Activated CD8-positive, alpha-beta T cell treated with anti-CD3 and anti-CD28 coated beads, Interleukin-2, amount 10 ng/mL, durations not matched to agents 7 days and 5 days (primary cell): ENCODE data around the gene SLC2A6. TPM values are rescaled to one million over a fixed set of nuclear protein-coding genes. Genes with fewer than 3 reads are reported as not detected.
"Not testable (repeated sequence)": the region's sequence is repeated elsewhere in the genome, so short reads cannot be mapped to it uniquely, and the experiment has no call there.

Experiments
- ATAC-seq: fragments of 150-1000 bp; cut with Tn5 transposase; one replicate; pipeline ENCODE4 v1.10.0; 2021; ENCODE audit warnings: moderate library complexity
- CTCF ChIA-PET: fragments of 350-600 bp; sonication (Branson Sonifier 250); formaldehyde crosslinking; loops from one replicate; lab custom pipeline; 2021; ENCODE audit warnings: antibody characterized with exemption; lab: Charles Lee
- POLR2A ChIA-PET: fragments of 350-600 bp; sonication (Branson Sonifier 250); formaldehyde crosslinking; loops from one replicate; lab custom pipeline; 2021; ENCODE audit warnings: antibody characterized with exemption; lab: Charles Lee
- DNase-seq: peaks from one replicate; pipeline ENCODE4 v3.0.0-alpha.2; 2020
- H3K27ac Mint-ChIP-seq: one replicate; pipeline ENCODE4 v1.8.0; 2021; ENCODE audit warnings: mild to moderate bottlenecking, mixed read lengths
- H3K27me3 Mint-ChIP-seq: one replicate; pipeline ENCODE4 v1.8.0; 2021; ENCODE audit warnings: low read depth, mixed read lengths
- H3K36me3 Mint-ChIP-seq: one replicate; pipeline ENCODE4 v1.8.0; 2021; ENCODE audit warnings: low read depth, mixed read lengths
- H3K4me1 Mint-ChIP-seq: one replicate; pipeline ENCODE4 v1.8.0; 2021; ENCODE audit warnings: low read depth, mixed read lengths
- H3K4me3 Mint-ChIP-seq: one replicate; pipeline ENCODE4 v1.8.0; 2021; ENCODE audit warnings: mild to moderate bottlenecking, mixed read lengths
- H3K9me3 Mint-ChIP-seq: one replicate; pipeline ENCODE4 v1.8.0; 2022; ENCODE audit warnings: mixed read lengths; ENCODE audit not compliant: insufficient read depth
- total RNA-seq, 2 experiments: library from RNA; stranded (reverse); gene quantifications; one replicate each; pipeline ENCODE4 v1.2.3, GENCODE V29; 2021

SLC2A6 gene
- total RNA-seq, 2 experiments from 2014 or later: 14.1 to 17.0 TPM

GRCh38 chr9:133453651-133454050 lies 25.2 kb downstream of the SLC2A6 start:
- ChIA-PET POLR2A (no interaction called here), CTCF (interaction anchor here (1.6 kb wide), 1 partner anchor 9 kb away, joined by 4 read pairs; no protein-coding TSS in a partner anchor)
- Mint-ChIP-seq H3K27me3 (no peaks in the 10 kb centered on the region), H3K27ac (no peak overlapping the region), H3K36me3 (no peaks in the 10 kb centered on the region), H3K9me3 (no peaks in the 10 kb centered on the region), H3K4me1 (no peaks in the 10 kb centered on the region), H3K4me3 (no peak overlapping the region)
- no peak for DNase-seq
- ATAC-seq: no peak

GRCh38 chr9:133452562-133452961 lies 26.3 kb downstream of the SLC2A6 start:
- DNase-seq (no peak), ATAC-seq (no peak)
- ChIA-PET POLR2A (no interaction called here), CTCF (no interaction called here)
- H3K27me3 Mint-ChIP-seq: no peaks in the 10 kb centered on the region
- no peak overlapping the region for H3K4me3 Mint-ChIP-seq
- no peaks in the 10 kb centered on the region for H3K4me1 Mint-ChIP-seq
- no peaks in the 10 kb centered on the region for H3K36me3 Mint-ChIP-seq
- no peak overlapping the region for H3K27ac Mint-ChIP-seq
- no peaks in the 10 kb centered on the region for H3K9me3 Mint-ChIP-seq

- ATAC-seq, H3K9me3 Mint-ChIP-seq, H3K4me1 Mint-ChIP-seq, H3K36me3 Mint-ChIP-seq, H3K27me3 Mint-ChIP-seq, H3K4me3 Mint-ChIP-seq, CTCF ChIA-PET, DNase-seq, H3K27ac Mint-ChIP-seq: not testable (repeated sequence)
- POLR2A ChIA-PET: interaction anchor here (0.8 kb wide), 1 partner anchor 19 kb away, joined by 3 read pairs; no protein-coding TSS in a partner anchor
Measured at GRCh38 chr9:133451865-133452264, 27.0 kb downstream of the SLC2A6 start.

GRCh38 chr9:133449760-133450159 lies 29.1 kb downstream of the SLC2A6 start:
- POLR2A ChIA-PET: no interaction called here
- Mint-ChIP-seq H3K36me3 (no peaks in the 10 kb centered on the region), H3K9me3 (no peaks in the 10 kb centered on the region), H3K27me3 (no peaks in the 10 kb centered on the region), H3K27ac (no peak overlapping the region), H3K4me1 (no peaks in the 10 kb centered on the region), H3K4me3 (no peak overlapping the region)
- CTCF ChIA-PET: no interaction called here
- DNase-seq: no peak
- no peak for ATAC-seq

GRCh38 chr9:133448487-133448972 lies 30.4 kb downstream of the SLC2A6 start:
- DNase-seq (no peak), ATAC-seq (no peak)
- Mint-ChIP-seq H3K4me1 (no peaks in the 10 kb centered on the region), H3K36me3 (no peaks in the 10 kb centered on the region), H3K27ac (no peak overlapping the region), H3K27me3 (no peaks in the 10 kb centered on the region), H3K4me3 (no peak overlapping the region), H3K9me3 (no peaks in the 10 kb centered on the region)
- ChIA-PET CTCF (no interaction called here), POLR2A (no interaction called here)

- POLR2A ChIA-PET: no interaction called here
- no peak overlapping the region for H3K27ac Mint-ChIP-seq
- H3K9me3 Mint-ChIP-seq: no peaks in the 10 kb centered on the region
- DNase-seq: no peak
- H3K27me3 Mint-ChIP-seq: no peaks in the 10 kb centered on the region
- CTCF ChIA-PET: interaction anchor here (1.4 to 1.7 kb wide), 2 partner anchors 9 to 257 kb away, joined by 3 to 4 read pairs; no protein-coding TSS in a partner anchor
- H3K36me3 Mint-ChIP-seq: no peaks in the 10 kb centered on the region
- no peak for ATAC-seq
- no peaks in the 10 kb centered on the region for H3K4me1 Mint-ChIP-seq
- H3K4me3 Mint-ChIP-seq: no peak overlapping the region
Measured at GRCh38 chr9:133445293-133445969, 33.5 kb downstream of the SLC2A6 start.

- ATAC-seq (no peak), DNase-seq (no peak)
- no peak overlapping the region for H3K4me3 Mint-ChIP-seq
- no peaks in the 10 kb centered on the region for H3K27me3 Mint-ChIP-seq
- no peak overlapping the region for H3K27ac Mint-ChIP-seq
- ChIA-PET POLR2A (no interaction called here), CTCF (interaction anchor here (1.7 kb wide), 1 partner anchor 10 kb away, joined by 4 read pairs; no protein-coding TSS in a partner anchor)
- no peaks in the 10 kb centered on the region for H3K4me1 Mint-ChIP-seq
- H3K9me3 Mint-ChIP-seq: no peaks in the 10 kb centered on the region
- no peaks in the 10 kb centered on the region for H3K36me3 Mint-ChIP-seq
Measured at GRCh38 chr9:133443982-133444381, 34.9 kb downstream of the SLC2A6 start.

- DNase-seq: no peak
- Mint-ChIP-seq H3K4me1 (no peaks in the 10 kb centered on the region), H3K9me3 (no peaks in the 10 kb centered on the region), H3K36me3 (no peaks in the 10 kb centered on the region), H3K27ac (no peak overlapping the region), H3K27me3 (no peaks in the 10 kb centered on the region), H3K4me3 (no peak overlapping the region)
- no peak for ATAC-seq
- CTCF ChIA-PET: no interaction called here
- POLR2A ChIA-PET: interaction anchor here (0.7 kb wide), 1 partner anchor 35 kb away, joined by 3 read pairs; no protein-coding TSS in a partner anchor
Measured at GRCh38 chr9:133443248-133443647, 35.7 kb downstream of the SLC2A6 start.

- CTCF ChIA-PET: no interaction called here
Measured at GRCh38 chr9:133441571-133441970, 37.3 kb downstream of the SLC2A6 start.

GRCh38 chr9:133440874-133441273 lies 38.0 kb downstream of the SLC2A6 start:
- Mint-ChIP-seq H3K4me3 (no peak overlapping the region), H3K9me3 (no peaks in the 10 kb centered on the region)

More at GRCh38 chr9:133441571-133441970, 37.3 kb downstream of the SLC2A6 start:
- Mint-ChIP-seq H3K4me1 (no peaks in the 10 kb centered on the region), H3K36me3 (no peaks in the 10 kb centered on the region), H3K27ac (no peak overlapping the region), H3K9me3 (no peaks in the 10 kb centered on the region), H3K27me3 (no peaks in the 10 kb centered on the region), H3K4me3 (no peak overlapping the region)
- POLR2A ChIA-PET: no interaction called here
- ATAC-seq: no peak
- DNase-seq: no peak

GRCh38 chr9:133439337-133439736 lies 39.6 kb downstream of the SLC2A6 start:
- Mint-ChIP-seq H3K9me3 (no peaks in the 10 kb centered on the region), H3K4me3 (no peak overlapping the region), H3K36me3 (no peaks in the 10 kb centered on the region), H3K27ac (no peak overlapping the region), H3K4me1 (no peaks in the 10 kb centered on the region), H3K27me3 (no peaks in the 10 kb centered on the region)
- ATAC-seq (no peak), DNase-seq (no peak)
- ChIA-PET CTCF (no interaction called here), POLR2A (interaction anchor here (0.6 kb wide), 1 partner anchor 13 kb away, joined by 4 read pairs; no protein-coding TSS in a partner anchor)

More at GRCh38 chr9:133440874-133441273, 38.0 kb downstream of the SLC2A6 start:
- ChIA-PET CTCF (no interaction called here), POLR2A (no interaction called here)
- no peaks in the 10 kb centered on the region for H3K4me1 Mint-ChIP-seq
- DNase-seq (no peak), ATAC-seq (no peak)
- H3K27me3 Mint-ChIP-seq: no peaks in the 10 kb centered on the region
- H3K36me3 Mint-ChIP-seq: no peaks in the 10 kb centered on the region
- H3K27ac Mint-ChIP-seq: no peak overlapping the region

- Mint-ChIP-seq H3K36me3 (no peaks in the 10 kb centered on the region), H3K4me1 (no peaks in the 10 kb centered on the region), H3K9me3 (no peaks in the 10 kb centered on the region), H3K27me3 (no peaks in the 10 kb centered on the region), H3K4me3 (no peak overlapping the region), H3K27ac (no peak overlapping the region)
- ATAC-seq (no peak), DNase-seq (no peak)
- ChIA-PET POLR2A (no interaction called here), CTCF (interaction anchor here (0.8 kb wide), 1 partner anchor 21 kb away, joined by 3 read pairs; the partner anchor contains the start of gene REXO4)
Measured at GRCh38 chr9:133437753-133438531, 41.0 kb downstream of the SLC2A6 start.
